HG02870 (cell line): Measurements from ENCODE around the gene LRRC75A.
"Not testable (repeated sequence)": the region's sequence is repeated elsewhere in the genome, so short reads cannot be mapped to it uniquely, and the experiment has no call there.

Experiments used
- ATAC-seq: cut with Tn5 transposase; IDR thresholded peaks from one replicate; pipeline ENCODE4 v1.9.1; 2021; ENCODE audit warnings: mild to moderate bottlenecking, moderate library complexity; ENCODE audit not compliant: unreplicated experiment

The LRRC75A gene, protein sequence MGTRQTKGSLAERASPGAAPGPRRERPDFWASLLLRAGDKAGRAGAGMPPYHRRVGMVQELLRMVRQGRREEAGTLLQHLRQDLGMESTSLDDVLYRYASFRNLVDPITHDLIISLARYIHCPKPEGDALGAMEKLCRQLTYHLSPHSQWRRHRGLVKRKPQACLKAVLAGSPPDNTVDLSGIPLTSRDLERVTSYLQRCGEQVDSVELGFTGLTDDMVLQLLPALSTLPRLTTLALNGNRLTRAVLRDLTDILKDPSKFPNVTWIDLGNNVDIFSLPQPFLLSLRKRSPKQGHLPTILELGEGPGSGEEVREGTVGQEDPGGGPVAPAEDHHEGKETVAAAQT

DNA sequence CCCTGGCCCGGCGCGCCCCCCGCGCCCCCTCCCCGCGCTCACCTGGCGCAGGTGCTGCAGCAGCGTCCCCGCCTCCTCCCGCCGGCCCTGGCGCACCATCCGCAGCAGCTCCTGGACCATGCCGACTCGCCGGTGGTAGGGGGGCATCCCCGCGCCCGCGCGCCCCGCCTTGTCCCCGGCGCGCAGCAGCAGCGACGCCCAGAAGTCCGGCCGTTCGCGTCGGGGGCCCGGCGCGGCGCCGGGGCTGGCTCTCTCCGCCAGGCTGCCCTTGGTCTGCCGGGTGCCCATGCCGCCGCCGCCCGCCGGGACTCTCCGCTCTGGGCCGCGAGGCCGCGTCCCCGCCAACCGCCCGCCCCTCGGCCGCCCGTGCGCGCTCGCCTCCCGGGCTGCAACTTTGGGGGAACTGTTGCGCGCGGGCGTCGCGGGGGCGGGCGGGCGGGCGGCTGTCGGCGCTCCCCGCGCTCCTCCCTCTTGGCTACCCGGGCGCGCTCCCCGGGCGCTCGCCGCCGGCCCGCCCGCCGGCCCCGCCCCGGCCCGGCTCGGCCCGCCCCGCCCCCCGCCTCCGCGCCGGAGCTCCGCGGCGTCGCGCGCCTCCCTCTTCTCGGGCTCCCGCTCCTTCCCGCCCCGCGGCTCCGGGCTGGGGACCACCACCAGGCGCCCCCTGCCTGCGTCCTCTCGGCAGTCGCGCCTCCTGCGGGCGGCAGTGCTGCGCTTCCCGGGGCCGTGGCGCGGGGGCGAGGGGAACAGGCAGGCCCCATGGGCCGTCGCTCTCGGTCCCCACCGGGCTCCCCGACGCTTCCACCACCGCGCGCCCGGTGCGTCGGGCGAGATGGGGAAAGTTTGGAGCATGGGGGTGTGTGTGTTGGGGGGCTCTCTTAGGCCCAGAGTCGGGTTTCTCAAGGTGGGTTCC is at the start of gene LRRC75A:
TSS of gene LRRC75A (minus strand) at position 491 of the 910 bp plus-strand sequence. CDS start at position 288, 203 bp downstream.
- ATAC-seq = no peak

DNA sequence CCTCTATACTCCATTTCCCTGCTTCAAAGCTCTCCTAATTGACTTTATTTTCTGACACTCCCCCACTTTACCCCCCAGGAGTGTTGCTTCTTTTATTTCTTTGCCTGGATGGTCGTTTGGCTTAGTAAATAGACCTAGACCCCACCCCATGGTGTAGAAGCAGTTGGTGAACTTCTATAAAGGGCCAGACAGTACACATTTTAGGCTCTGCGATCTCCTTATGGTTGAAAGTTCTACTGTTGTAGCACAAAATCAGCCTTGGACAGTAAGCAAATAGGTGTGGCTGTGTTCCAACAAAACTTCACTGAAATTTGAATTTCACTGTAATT is 45.1 kb upstream of the LRRC75A start:
- ATAC-seq = no peak

DNA sequence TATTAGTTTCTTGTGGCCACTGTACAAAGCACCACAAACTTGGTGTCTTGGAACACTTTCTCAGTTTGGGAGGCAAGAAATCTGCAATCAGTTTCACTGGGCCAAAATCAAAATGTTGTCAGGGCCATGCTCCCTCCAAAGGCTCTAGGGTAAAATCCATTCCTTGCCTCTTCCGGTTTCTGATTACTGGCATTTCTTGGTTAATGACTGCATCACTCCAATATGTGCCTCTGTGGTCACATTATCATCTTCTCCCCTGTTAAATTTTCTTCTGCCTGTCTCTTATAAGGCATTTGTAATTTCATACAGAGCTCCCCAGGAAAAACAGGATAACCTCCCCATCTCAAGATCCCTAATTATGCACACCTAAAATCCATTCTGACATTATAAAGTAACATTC is 42.2 kb upstream of the LRRC75A start:
- ATAC-seq = no peak

DNA sequence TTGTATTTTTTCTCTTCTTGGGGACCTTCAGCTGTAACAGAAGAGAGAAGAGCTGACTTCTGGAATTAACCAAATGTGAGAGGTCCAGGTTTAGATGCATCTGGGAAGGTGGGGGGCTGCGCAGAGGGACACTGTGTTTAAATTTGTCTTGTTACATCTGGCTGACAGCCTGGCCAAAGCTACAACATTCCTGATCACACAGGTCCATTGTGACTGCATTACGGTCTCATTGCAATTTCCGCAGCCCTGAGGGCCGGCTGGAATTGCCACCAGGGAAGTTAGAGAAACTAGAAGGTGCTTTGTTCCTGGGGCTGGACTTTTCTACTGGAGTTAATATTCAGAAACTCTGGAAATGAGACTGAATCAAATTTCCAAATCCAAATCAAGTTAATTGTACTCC is 37.9 kb upstream of the LRRC75A start:
- ATAC-seq = no peak

DNA sequence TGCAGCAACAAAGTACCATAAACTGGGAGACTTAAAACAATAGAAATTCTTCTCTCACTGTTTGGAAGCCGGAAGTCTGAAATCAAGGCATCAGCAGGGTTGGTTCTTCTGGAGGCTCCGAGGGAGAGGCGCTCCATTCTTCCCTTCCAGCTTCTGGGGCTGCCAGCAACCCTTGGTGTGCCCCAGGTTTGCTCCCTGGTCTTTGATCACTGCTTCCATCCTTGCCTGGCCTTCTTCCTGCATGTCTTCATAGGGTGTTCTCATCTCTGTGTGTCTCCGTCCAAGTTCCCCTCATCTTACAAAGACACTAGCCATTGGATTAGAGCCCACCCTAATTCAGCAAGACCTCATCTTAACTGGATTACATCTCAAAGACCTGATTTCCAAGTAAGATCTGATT is 35.3 kb upstream of the LRRC75A start:
- ATAC-seq = no peak

DNA sequence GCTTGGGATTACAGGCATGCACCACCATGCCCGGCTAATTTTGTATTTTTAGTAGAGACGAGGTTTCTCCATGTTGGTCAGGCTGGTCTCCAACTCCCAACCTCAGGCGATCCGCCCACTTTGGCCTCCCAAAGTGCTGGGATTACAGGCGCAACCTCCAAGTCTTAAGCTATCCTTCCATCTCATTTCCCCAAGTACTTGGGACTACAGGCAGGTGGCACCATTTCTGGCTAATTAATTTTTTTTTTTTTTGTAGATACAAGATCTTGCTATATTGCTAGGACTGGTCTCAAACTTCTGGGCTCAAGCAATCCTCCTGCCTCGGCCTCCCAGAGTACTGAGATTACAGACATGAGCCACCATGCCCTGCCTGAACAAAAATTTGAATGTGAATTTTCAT is 33.6 kb upstream of the LRRC75A start:
- ATAC-seq = not testable (repeated sequence)

DNA sequence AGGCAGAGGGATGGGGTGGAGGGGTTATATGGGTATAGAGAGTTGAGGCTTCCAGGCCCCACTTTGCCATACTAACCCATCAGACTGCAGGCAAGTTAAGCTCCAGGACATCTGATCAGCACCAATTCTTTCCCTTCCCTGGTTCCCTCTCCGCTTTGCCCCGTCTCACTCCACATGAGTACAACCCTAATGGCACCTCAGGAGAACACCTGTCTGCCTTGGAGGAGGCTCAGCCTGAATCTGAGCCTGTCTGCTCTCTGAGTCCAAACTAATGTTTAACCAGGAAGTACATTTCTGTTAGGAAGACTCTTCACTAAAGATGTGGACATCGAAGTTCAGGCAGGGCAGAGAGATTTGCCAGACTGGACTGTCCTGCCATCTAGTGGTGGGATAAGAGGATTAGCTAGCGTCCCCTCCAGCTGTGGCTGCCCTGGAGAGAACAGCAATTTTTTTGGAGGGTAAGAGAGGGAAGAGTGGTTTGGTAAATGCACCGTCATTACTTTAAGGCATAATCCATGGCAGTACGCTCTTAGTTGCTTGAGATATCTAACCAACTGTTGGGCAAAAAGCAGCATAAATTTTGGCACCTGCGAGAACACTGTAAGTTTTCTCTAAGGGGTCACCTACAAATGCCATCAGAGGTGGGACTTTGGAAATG is 29.2 kb upstream of the LRRC75A start:
- no peak for ATAC-seq

DNA sequence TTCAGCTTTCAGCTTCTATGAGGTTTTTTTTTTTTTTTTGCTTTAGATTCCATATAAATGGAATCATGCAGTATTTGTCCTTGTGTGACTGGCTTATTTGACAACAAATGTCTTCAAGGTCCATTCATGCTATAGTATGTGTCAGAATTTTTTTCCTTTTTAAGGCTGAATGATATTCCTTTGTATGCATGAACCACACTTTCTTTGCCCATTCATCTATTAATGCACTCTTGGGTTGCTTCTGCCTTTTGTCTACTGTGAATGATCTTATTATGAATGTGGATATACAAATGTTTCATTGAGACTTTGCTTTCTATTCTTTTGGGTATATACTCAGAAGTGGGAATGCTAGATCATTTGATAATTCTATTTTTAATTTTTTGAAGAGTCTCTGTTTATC is 27.0 kb upstream of the LRRC75A start:
- no peak for ATAC-seq

DNA sequence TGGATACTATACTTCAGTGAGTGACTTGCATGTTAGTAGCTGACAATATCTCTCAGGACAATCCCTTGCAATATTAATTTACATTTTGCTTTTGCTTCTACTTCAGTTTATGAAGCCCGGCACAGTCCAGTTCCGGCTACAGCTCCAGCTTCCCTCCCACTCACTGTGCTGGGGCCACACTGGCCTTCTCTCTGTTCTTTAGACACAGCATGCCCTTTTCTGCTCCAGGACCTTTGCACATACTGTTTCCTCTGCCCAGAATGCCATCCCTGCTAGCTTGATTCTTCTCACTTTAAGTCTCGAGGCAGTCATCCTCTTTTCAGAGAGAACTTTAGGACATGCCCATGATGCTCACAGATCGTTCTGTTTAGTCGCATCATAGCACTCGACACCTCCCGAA is 25.5 kb upstream of the LRRC75A start:
- no peak for ATAC-seq

DNA sequence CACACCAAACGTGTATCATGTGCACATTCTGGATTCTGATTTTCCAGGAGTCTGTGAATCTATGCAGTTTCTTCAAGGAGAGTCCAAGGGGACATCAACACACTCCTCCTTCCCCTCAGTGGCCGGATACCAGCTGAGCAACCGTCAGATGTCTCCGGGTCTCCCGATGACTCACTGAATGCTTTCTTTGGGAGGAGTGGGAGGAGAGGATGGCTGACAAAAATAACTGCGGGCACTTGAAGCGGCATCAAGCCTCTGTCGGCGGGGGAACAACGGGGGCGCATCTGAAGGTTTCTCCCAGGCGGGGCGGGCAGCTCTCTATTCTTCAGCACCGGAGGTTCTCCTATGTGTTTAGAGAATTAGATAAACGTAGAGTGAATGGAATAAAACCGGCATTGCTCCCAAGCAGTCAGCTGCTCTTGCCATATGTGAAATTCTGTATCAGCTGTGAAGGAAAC is 24.6 kb upstream of the LRRC75A start:
- no peak for ATAC-seq

DNA sequence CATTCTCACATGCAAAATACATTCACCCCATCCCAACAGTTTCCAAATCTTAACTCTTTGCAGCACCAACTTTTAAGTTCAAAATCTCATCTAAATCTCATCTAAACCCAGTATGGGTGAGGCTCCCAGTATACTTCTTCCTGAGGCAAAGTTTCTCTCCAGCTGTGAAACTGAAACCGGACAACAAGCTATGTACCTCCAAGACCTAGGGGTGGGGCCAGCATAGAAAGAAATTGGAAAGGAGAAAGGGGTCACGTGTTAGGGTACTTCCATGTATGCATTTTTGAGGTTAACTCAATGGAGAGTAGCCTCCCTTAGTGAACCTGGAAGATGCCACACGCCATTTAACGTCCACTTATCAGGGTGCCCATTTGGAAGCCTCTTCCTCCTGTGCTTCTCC is 23.9 kb upstream of the LRRC75A start:
- no peak for ATAC-seq

DNA sequence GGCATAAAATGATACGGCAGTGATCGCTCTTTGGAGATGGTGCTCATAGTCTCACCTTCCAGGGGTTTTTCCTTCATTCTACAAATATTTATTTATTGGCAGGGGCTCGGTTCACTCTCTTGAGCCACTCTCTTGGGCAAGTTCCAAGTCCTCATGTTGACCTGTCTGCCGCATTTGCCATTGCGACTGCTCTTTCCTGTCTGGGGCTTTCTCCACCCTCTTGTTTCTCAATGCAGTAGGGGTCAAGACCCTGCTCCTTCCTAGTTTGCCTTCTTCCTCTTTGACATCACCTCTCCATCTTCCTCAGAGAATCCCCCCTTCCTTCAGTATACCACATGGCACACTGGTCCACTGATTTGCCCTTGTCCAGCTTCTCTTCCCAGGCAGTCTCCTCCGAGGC is 21.9 kb upstream of the LRRC75A start:
- no peak for ATAC-seq

DNA sequence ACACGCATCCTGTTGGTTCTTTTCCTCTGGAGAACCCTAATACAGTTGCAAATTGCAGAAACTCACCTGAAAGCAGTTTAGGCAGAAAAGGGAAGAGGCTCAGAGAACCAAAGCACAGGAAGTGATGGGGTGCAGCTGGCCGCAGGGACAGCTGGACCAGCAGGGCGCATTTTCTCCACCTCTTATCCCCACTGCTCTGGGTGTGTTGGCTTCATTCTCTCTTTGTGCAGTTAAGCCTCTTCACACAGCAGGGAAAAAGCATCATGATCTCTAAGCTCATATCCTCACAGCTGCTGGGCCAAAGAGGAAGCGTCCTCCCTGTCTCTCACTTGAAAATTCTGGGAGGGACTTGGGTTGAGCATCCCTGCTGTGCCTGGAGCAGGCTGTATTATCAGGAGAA is 20.0 kb upstream of the LRRC75A start:
- ATAC-seq = no peak

DNA sequence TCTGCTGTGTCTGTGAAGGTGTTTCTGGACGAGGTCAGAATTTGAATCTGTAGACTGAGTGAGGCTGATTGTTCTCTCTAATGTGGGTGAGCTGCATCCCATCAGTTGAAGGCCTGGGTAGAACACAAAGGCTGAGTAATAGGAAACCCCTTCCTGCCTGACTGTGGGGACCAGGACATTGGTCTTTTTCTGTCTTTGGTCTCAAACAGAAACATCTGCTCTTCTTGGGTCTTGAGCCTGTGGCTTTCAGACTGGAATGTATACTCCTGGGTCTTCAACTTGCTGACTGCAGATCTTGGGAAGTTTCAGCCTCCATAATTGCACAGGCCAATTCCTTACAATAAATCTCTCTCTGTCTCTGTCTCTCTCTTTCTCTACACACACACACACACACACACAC is 19.6 kb upstream of the LRRC75A start:
- no peak for ATAC-seq

DNA sequence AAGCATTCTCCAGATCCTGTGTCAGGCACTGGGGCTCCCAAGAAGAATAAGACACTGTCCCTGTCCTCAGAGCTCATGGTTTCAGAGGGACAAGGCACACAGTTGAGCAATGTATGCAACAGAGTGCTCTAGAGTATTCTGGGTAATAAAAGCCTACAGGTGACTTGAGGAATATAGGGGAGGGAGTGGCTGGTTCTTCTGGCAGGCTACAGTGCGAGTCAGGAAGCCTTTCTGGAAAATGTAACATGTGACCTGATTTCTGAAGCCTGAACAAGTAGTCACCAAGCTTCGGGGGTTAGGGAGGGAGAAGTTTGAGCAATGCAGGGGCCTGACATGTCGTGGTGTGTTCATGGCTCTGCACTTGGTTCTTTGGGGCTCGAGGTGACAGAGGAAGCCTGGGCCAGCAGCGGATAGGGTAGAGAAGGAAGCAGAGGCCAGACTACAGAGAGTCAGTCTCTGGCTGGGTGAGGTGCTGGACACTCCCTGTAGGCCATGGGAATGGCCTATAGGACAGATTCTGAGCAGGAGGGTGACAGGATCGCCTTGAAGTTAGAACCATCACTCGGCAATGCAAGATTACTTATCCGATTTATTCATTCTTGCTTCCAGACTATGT is 16.0 kb upstream of the LRRC75A start:
- no peak for ATAC-seq

DNA sequence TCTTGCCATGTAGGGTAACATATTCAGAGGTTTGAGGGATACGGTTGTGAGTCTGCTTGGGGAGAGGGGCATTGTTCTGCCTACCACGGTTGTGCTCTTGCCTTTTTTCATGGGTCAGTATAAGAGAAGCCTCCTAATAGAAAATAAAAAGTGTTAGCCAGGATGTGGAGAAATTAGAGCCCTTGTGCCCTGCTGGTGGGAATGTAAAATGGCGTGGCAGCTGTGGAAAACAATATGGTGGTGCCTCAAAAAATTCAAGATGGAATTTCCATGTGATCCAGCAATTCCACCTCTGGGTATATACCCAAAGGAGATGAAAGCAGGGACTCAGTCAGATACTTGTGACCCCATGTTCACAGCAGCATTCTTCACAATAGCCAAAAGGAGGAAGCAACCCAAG is 14.2 kb upstream of the LRRC75A start:
- ATAC-seq = no peak

DNA sequence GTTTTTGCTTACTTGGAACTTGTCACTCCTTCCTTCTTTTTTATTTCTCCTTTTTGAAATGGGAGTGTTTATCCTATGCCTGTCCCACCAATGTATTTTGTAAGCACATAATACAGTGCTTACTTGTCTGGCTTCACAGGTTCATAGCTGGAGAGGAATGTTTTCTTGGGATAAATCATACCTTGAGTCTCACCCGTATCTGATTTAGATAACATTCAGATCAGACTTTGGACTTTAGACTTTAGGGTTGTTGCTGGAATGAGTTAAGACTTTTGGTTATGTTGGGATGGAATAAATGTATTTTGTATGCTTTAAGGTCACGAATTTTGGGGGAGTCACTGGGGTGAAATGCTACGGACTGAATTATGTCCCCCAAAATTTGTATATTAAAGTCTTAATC is 13.0 kb upstream of the LRRC75A start:
- ATAC-seq = no peak

DNA sequence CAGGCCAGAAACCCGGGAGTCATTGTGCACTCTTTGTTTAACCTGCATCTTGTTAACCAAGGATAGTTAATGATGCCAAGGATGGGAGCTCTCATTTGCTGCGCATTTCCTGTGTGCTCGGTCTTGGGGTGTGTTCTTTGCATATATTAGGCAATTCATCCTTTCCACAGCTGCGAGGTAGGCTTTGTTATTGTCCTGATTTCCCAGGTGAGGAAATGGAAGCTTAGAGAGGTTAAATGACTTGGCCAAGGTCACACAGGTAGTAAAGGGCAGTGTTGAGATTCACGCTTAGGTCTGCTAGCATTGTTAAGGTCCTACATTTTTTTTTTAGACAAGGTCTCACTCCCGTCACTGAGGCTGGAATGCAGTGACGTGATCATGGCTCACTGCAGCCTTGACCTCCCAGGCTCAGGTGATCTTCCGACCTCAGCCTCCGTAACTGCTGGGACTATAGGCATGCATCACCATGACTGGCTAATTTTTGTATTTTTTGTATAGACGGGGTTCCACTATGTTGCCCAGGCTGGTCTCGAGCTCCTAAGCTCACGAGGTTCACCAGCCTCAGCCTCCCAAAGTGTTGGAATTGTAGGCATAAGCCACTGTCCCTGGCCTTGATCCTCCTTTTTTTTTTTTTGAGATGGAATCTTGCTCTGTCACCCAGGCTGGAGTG is 5.0 kb upstream of the LRRC75A start:
- no peak for ATAC-seq

DNA sequence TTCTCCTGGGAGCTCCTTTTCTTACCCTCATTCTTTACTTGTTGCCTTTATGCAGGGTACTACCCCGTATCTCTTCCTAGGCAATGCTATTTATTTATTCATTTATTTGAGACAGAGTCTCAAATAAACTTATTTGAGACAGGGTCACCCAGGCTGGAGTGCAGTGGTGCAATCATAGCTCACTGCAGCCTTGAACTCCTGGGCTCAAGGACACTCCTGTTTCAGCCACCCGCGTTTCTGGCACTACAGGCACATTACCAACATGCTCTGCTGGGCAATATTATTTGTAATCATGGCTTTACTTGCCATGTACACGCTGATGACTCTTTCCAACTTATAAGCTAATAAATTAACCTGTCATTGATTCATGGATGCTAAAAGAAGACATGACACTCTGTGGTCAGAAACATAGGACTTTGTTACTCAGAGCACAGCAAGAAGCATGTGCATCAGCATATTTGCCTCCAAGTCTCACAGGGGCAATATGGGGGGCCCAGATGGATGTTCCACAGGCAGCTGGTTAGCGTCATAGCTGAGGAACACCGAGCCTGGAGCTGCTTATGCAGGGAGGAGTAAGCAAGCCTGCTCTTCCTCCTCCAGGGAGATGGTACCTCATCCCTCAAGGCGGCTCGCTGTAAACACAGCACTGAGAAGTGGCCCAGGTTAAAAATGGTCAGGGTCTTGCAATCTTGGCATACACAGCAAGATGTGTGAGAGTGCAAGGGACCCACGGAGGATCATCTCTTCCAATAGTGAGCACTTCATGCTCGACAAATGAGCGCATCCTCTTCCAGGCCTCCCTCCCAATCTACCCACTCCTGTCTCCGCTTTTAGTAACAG is 4.2 kb upstream of the LRRC75A start:
- no peak for ATAC-seq

DNA sequence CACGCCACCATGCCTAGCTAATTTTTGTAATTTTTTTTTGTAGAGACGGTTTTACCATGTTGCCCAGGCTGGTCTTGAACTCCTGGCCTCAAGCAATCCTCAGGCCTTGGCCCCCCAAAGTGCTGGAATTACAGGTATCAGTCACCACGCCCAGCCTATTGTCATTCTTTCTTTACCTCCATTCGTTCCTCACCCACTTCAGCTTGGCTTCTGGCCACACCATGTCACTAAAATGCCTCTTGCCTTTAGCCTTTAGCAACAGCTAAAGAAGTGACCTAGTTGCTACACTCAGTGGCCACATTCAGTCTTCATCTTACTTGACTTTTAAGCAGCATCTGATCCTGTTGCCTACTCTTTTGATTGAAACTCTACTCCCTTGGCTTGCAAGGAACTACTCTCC is 3.6 kb upstream of the LRRC75A start:
- ATAC-seq = no peak
